Measurements from ENCODE around the gene UGT1A7.

GRCh38 chr2:233811732-233812131 lies 130.0 kb downstream of the UGT1A7 start:
- TF ChIP-seq CTCF (conservative IDR thresholded peaks at IDR 0.05; ENCODE audit: low read length) (no peak), EZH2phosphoT487 (IDR thresholded peaks at IDR 0.05; ENCODE audit: borderline replicate concordance) (no peak)

Data from Loucy (cell line).